Diencephalon (tissue), 1 donor: ENCODE data around the gene INTU. TPM values are rescaled to one million over a fixed set of nuclear protein-coding genes. Genes with fewer than 3 reads are reported as not detected.

Source experiments
- total RNA-seq: library from RNA; depleted of rRNA; stranded (reverse); fragments of >200 nt; gene quantifications from one replicate; pipeline ENCODE4 v1.2.3, GENCODE V29; 2014

The INTU gene
- total RNA-seq = 34.1 TPM

GRCh38 chr4:127632420-127633403 is at the start of gene INTU:
TSS of gene INTU (plus strand) at chr4:127632957. CDS start at chr4:127633035, 78 bp downstream.

GRCh38 chr4:127730142-127730913 is 97.6 kb downstream of the INTU start, which contains the start of gene SLC25A31:
TSS of gene SLC25A31 (plus strand) at chr4:127730400. CDS start at chr4:127730546, 146 bp downstream.

Other genes with a start within 250 kb of the INTU start
- gene SLC25A31, start 97.4 kb downstream of the INTU start, total RNA-seq = 0.23 TPM
- gene HSPA4L, start 149.4 kb downstream of the INTU start, total RNA-seq = 21.0 TPM
- 11.8 TPM for gene PLK4, start 247.9 kb downstream of the INTU start, total RNA-seq